Ureter (tissue), 1 donor: ENCODE measurements around the gene PINK1. TPM values are rescaled to one million over a fixed set of nuclear protein-coding genes. Genes with fewer than 3 reads are reported as not detected.
"Not testable (repeated sequence)": the region's sequence is repeated elsewhere in the genome, so short reads cannot be mapped to it uniquely, and the experiment has no call there.

ENCODE experiments used
- DNase-seq: peaks from one replicate; pipeline ENCODE4 v3.0.0-alpha.2; 2020; ENCODE audit warnings: low spot score
- total RNA-seq: library from RNA; stranded (reverse); gene quantifications from one replicate; pipeline ENCODE4 v1.2.4, GENCODE V29; 2023
- donor health status: DM: yes; HTN: yes; CAD: no.

Gene PINK1
- total RNA-seq, 1 donor from 2014 or later: 32.6 TPM

DNA sequence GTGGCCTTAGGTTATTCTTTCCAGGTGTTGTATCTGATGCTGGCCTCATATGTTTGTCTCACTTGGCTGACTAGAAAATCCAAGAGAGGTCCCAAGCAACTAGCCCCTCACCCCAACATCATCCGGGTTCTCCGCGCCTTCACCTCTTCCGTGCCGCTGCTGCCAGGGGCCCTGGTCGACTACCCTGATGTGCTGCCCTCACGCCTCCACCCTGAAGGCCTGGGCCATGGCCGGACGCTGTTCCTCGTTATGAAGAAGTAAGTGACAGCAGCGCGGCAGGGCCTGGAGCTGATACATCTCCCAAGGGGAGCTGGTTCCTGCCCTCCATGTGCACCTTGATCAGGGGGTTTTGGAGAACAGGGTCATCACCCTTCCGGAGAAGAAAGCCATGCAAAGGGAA, 11.2 kb downstream of the PINK1 start:
- DNase-seq: no peak

DNA sequence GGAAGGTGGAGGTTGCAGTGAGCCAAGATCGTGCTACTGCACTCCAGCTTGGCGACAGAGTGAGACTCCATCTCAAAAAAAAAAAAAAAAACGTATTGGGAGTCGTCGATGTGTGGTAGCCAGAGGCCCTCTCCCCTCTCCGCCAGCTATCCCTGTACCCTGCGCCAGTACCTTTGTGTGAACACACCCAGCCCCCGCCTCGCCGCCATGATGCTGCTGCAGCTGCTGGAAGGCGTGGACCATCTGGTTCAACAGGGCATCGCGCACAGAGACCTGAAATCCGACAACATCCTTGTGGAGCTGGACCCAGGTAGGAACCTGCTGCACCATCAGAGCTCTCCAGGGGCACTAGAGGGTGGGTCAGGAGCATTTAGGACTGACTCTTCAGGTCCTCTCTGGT, 12.2 kb downstream of the PINK1 start:
- no peak for DNase-seq

DNA sequence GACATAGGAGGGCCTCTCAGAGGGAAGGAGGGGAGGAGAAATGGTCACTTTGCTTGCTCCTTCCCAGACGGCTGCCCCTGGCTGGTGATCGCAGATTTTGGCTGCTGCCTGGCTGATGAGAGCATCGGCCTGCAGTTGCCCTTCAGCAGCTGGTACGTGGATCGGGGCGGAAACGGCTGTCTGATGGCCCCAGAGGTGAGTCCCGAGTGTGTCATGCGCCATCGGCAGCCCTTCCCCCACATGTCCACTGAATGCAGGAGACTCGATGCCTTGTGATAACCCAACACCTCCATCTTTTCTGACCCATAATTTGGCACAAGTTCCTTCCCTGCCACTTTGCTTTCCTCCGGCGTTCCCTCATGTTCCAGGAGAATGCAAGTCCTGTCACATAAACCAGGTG, 15.2 kb downstream of the PINK1 start:
- no peak for DNase-seq

DNA sequence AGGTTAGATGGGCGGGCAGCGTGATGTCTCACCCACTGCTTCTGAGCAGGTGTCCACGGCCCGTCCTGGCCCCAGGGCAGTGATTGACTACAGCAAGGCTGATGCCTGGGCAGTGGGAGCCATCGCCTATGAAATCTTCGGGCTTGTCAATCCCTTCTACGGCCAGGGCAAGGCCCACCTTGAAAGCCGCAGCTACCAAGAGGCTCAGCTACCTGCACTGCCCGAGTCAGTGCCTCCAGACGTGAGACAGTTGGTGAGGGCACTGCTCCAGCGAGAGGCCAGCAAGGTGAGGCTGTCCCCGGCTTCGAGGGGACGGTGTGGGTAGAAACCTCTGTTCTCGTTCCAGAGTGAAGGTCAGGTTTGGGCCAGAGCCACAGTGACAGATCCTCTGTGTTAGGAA, 15.7 kb downstream of the PINK1 start:
- no peak for DNase-seq

DNA sequence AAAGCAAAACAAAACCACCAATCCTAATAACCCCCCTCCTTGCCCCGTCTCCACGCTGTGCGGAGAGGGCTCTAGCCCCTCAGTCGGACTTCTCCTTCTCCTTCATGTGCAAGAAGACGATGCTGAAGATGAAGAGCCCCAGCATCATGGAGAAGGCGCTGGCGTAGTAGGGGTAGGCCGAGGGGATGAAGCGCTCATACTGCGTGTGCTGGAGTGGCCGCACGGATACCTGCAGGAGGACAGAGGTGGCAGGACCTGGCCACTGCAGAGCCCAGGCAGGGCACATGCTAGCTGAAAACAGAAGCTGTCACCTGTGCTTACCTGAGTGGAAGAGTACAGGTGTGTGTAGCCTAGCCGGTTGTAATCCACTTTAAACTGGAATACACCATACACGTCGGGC, 19.0 kb downstream of the PINK1 start:
- no peak for DNase-seq

DNA sequence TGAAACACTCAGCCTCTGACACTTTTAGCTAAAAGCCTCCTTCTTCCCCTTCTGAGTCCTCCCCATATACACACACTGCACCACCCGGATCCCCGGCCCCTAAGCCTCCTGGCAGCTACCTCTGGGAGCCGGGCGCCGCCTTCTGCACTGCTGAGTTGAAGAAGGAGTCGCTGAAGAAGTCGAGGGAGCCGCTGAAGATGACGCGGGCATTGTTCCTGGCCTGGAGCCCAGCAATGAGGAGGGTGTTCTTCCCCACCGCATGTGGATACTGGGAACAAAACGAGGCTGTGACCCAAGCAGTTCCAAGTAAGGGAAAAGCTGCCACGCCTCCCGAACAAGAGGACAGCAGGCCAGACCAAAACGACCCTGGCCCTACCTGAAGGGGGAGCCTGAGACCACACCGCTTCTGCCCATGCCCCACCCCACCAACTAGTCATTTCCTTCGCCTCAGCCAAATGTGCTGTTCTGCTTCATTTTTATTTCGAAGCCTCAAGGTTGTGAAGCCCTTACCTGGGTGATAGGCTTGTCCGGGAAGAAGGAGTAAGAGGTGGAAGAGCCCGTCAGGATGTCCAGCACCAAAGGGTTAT, 20.9 kb downstream of the PINK1 start:
- no peak for DNase-seq

DNA sequence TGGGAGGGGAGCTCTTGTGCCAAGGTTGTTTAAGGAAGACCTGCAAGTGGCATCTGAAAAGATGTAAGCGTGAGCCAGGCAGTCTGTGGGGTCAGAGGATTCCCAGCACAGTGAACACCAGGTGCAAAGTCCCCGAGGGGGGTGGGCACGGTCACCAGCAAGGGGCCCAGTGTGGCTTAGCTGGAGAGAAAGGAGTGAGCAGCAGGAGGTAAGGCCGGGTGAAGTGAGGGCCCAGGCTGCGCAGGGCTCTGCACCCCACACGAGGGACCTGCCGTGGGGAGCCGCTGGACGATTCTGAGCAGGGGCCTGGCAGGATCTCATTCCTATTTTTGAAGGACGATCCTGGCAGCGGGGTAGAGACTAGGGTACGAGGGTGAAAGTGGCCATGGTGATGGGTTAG, 23.8 kb downstream of the PINK1 start:
- DNase-seq: no peak

DNA sequence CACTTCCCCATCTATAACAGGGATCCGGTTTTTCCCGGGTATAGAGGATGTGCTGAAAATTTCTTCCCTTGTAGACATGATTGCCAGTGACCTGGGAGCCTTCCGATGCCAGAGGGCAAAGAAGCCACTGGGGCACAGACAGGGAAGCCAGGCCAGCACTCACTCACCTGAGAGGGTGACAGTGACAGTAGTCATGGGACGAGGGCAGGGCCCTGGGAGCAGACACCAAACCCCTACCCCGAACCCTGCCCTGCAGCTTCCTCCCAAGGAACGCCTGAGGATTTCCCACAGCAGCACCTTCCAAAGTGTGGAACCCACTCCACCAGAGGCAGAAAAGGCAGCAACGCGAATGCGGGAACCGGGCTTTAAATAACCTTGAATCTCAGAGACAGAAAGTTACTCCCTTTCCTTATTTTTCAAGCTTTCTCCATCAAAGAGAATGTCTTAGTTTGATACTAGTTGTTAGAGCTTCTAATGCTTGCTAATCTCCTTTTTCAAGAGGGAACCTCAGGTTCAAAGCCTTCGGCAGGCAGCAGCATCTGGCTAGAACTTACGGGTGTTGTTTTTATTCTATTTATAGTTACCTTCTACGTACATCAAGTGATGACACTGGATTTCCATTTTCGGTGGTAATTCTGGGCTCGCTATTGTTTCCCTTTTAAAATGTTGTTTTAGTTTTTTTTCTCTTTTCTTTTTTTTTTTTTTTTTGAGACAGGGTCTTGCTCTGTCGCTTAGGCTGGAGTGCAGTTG, 25.1 kb downstream of the PINK1 start:
- DNase-seq: no peak

DNA sequence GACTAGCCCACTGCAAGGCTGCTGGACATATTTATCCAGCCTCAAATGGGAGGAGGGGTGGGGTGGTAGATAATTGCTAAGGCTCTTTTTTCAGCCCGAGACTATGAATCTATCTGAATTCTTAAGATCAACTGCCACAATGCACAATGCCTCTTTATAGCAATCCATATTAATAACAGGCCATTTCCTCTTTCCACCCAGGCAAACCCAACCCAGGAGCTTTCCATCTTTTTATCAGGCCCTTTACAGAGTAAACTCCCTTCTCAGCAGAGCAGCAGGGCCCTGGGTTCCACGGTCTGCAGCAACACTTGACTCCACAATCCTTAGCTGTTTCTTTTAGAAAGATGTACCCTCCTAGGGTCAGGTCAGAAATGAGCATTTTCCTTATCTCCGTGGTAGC, 27.1 kb downstream of the PINK1 start:
- DNase-seq: no peak

DNA sequence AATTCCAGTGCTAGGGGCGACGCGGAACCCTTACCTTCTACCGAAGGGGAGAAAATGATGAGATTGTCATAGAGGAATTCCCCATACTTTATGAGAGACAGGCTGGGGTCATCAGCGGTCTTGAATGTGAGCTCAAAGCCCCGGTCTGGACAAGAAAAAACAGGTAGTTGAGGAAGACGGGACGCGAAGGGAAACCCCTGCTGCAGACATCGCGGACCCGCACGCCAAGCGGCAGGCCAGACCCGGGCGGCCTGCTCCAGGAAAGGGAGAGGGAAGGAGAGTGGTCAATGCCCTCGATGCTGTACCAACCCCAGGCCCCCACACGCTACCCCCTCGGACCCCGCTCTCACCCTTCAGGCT, 27.6 kb downstream of the PINK1 start:
- no peak for DNase-seq

DNA sequence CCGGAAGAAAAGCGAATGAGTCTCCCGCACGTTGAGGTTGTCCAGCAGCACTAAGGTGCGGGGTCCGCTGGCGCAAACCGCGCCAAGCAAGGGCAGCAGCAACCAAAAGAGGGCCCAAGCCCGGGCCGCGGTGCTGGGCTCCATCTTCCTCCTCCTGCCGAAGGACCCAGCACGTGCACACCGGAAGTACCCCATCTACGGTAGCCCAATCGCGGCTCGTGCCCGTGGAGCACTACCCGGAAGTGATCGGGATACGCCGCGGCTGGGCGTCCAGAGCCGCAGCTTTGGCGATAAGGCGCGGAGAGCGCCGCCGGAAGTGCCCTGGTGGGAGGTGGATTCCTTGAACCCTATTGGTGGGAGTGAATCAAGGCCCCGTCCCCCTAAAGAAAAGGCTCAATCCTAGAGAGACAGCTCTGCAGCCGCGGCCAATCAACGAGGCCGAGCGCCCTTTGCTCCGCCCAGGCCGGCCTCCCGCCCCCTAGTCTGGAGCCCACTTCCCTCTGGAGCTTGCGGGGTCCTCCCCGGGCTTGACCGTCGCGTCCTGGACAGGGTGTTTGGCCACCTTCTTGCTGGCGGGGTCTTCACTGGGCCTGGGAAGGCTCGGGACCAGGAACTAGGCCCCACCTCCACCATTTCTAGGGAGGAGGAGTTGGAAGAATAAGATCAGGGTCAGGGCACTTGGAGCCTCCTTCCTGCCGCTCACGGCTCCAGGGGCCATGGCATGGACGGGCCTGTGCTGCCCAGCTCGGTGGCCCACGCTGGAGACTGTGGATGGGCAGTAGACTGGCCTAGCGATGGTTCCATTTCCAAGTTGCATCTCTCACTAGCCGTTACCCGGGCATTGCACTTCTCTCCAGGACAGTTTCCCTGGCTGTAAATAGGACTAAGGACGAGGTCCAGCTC, 28.2 kb downstream of the PINK1 start, which contains the start of gene DDOST:
DDOST (minus strand) TSS at position 163 of the 903 bp plus-strand sequence; CDS start at position 144, 19 bp downstream.
- DNase-seq: peak; percentile 98

DNA sequence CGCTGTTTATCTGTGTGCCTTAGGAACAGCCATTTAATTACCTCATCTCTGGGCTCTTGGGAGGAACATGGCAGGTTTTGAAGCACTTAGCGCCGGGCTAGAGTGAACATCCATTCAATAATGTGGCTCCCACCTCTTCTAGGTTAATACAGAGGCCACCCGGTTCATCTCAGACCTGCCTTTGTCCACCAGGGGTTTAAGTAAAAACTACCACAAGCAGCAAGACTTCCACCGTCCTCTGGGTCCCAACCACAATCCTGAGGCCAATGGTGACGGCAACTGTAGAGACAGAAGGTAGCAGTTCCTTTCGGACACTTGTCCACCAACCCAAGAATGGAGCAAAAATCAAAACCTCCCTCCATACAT, 28.8 kb downstream of the PINK1 start:
- no peak for DNase-seq

DNA sequence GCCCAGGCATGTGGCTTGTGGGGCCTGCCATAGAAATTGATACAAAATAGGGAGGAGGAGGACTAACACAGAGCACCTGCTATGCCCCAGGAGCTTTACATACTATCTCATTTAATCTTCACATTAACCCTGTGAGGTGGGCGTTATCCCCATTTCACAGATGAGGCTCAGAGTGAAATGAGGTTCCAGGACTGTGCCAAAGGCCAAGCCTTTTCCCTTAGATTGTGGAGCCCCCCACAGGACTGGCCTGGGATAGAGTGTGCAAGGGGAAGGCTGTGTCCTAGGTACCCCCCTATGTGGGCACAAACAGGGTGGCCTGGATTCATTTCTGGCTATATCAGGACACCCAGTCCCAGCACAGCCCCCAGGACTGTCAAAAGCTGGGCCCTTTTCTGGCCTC, 30.1 kb downstream of the PINK1 start:
- no peak for DNase-seq

DNA sequence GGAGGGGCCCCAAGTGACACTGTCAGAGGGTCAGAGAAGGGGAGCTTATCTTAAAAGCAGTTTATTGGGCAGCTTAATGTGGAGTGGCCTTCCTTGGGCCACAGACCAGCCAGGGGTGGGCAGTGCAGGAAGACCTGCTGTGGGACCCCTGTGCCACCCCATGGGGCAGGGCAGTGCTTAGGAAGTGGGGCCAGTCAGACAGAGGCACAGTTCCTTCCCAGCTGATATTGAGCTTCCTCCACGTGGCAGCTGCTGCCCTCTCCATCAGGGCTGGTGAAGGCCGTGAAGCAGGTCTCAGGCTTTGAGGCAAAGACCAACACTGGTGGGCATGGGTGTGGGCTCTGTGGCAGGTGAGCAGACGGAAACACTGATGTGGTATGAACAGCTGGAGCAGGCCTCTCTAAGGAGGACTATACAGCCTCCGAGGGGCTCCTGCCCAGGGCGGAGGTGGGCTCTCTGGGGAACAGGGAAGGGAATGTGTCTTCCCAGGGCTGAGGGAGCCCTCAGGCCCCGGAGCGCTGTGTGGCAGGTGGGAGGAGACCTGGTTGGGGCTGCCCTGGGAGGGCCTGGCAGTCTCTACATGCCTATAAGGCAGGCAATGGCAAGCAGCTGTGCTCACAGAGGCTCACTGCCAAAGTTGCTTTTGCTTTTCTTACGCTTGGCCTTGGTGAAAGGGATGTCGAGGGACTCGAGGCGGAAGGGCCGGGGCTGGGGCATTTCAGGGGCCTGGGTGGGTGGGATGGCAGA, 30.9 kb downstream of the PINK1 start:
- no peak for DNase-seq

DNA sequence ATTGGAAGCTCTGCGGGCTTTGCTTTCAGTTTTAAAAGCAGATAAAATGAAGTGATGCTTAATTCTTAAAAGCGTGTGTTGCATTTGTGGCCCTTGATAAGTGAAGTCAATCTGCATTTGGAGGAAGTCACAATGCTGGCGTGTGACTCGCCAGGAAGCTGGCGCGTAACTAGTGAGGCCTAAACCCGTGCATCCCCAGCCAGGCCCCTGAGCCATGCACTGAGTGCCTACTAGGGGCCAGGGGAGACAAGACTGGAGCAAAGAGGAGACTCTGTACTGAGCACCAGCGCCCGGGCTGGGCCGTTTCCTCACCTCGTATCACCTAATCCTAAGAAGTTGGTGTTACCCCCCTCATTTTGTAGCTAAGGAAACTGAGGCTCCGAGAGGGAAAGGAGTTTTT, 32.5 kb downstream of the PINK1 start:
- DNase-seq: no peak

DNA sequence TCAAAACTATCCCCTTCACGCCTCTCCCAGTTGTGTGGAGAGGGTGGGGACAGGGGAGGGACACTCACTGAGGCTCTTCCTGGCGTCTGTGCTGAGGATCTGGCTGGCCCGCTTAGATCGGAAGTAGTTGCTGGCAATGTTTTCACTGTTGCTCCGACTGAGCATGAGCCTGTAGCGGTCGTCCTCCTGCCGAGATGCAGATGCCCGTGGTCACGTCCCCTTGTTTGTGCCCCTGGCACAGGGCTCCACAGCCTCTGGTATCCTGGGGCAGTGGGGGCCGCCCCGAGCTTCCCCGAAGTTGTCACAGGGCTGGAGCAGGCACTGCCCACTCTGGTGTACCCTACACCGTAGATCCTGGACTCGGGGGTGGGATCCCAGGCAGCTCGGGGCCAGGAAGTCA, 32.9 kb downstream of the PINK1 start:
- no peak for DNase-seq

DNA sequence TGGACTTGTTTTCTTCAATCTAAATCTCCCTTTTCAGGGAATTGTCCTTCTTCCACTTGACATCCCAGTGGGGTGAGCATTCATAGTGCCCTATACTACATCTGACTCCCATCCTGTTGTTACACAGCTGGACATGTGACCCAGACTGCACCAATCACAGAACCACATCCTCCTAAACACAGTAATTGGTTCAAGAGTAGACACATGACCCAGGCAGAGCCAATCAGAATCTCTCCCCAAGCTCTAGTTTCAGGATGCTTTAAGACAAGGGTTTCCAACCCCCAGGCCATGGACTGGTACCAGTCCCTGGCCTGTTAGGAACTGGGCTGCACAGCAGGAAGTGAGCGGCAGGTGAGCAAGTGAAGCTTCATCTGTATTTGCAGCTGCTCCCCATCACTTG, 33.5 kb downstream of the PINK1 start:
- no peak for DNase-seq

DNA sequence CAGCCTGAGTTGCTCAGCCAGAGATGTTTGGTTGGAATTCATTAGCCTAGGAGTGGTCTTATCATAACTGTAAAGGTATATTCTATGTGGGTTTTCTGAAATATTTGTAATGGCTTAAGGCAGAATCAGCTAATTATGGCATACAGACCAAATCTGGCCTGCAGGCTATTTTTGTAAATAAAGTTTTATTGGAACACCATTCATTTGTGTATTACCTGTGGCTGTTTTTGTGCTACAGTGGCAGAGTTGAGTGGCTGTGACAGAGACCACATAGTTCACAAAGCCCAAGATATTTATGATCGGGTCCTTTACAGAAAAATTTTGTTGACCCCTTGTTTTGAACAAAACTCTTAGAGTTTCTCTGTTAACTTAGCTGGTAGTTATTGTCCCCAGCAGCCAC, 35.3 kb downstream of the PINK1 start:
- no peak for DNase-seq

DNA sequence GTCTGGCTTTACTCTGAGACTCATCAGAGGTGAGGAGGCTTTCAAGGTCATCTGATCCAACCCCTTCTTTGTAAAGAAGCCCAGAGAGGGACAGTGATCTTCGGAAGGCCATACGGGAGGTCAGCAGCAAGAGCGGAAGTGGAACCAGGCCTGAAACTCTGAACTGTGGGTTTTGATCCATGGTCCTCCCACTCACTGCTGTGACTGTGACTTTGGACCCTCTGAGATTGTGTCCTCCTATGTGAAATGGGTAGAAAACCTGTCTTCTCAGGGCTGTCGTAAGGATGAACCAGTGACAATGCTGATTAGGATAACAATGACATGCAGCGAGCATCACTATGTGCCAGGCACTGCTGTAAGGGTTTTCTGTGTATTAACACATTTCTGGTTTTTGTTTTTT, 37.7 kb downstream of the PINK1 start:
- no peak for DNase-seq

DNA sequence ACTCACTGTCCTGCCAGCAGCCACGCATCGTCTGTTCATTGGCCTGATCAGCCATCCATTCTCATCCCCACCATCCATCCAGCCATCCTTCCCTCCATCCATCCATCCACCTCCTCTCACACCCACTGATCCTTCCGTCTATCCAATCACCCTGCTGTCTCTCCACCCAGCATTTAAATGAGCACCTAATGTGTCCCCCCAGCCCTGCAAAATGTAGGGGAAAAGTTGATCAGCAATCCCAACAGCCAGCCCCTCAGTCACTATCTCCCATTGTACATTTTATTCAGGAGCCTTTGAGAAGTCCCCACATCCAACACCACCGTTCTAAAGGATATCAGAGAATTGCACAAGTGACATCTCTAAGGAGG, 39.0 kb downstream of the PINK1 start:
- no peak for DNase-seq

DNA sequence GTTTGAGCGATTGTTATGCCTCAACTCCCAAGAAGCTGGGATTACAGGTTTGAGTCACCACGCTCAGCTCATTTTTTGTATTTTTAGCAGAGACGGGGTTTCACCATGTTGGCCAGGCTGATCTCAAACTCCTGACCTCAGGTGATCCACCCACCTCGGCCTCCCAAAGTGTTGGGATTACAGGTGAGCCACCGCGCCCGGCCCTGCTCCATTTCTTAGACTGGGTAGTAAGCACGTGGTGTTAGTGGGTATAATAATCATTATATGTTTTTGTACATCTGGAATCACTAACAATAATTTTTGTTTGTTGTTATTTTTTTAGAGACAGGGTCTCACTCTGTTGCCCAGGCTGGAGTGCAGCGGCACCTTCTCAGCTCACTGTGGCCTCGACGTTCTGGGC, 40.4 kb downstream of the PINK1 start:
- DNase-seq: not testable (repeated sequence)

DNA sequence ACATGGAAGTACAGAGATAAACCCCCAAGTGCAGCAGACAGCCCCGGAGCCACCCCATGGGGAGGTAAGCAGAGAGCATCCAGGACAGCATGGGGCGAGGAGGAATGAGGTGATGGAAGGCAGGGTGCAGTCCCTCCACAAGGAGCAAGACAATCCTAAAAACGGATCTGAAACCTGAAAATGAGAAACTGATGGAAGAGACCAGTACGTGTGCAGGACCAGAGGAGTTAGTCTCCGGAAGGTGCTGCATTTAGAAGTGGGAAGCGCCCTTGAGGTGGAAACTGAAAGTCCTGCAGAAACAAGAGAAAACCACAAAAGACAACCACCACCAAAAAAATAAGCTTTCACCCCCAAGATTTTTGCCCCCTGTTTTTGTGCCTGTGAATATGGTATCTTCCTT, 45.3 kb downstream of the PINK1 start:
- DNase-seq: no peak
